Left hindlimb (tissue), 1 donor: ENCODE data around the gene KRR1.

Experiments
- DNase-seq: peaks from one replicate; pipeline ENCODE4 v3.0.0-alpha.2; 2018

Gene KRR1

DNA sequence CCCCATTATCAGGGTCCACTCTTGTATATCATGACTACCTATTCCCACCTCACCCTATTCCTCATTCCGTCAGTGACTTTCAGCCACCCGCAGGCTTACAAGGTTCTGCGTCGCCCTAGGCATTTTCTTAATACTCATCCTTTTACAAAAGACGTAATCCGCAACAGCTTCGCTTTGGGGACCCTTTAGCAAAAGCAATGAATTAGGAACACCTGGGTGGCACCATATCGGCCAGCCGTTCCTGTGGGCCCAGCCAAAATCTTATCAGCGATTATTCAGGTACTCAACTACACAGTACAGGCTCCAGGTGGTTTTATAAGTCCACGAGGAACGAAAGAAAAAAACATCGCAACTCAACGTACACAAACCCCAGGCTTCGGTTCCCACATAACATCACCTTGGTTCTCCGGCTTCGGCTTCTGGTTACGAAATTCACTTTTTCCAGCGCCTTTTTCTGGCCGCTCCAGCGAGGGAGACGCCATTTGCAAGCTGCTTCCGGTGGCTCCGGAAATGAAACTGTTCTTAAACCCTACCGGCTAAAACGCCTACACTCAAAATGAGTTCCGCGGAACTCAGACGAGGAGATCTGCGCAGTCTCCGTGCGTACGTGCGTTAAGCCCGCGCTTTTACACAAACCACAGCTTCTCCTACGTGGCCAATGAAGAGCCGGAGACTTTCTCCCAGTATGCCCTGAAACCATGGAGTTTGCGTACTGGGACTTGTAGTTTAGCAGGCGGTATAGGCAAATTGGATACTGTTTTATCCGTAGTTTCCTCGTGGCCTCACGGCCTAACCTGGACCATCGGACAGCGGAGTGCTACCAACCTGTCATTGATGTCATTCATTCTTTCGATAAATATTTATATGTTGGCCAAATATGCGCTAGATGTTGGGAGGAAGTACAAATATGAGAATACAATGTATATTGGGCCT is at the start of gene KRR1:
KRR1 (minus strand) TSS at position 494 of the 933 bp plus-strand sequence; CDS start at position 482, 12 bp downstream.
- peak; percentile 95 for DNase-seq

GRCh38 chr12:75560167-75560566 is 48.8 kb upstream of the KRR1 start:
- no peak for DNase-seq

GRCh38 chr12:75558287-75558686 is 46.9 kb upstream of the KRR1 start:
- no peak for DNase-seq

- DNase-seq: no peak
These were observed 45.0 kb upstream of the KRR1 start for GRCh38 chr12:75556311-75556899.

GRCh38 chr12:75554556-75554880 is 43.1 kb upstream of the KRR1 start:
- no peak for DNase-seq

DNA sequence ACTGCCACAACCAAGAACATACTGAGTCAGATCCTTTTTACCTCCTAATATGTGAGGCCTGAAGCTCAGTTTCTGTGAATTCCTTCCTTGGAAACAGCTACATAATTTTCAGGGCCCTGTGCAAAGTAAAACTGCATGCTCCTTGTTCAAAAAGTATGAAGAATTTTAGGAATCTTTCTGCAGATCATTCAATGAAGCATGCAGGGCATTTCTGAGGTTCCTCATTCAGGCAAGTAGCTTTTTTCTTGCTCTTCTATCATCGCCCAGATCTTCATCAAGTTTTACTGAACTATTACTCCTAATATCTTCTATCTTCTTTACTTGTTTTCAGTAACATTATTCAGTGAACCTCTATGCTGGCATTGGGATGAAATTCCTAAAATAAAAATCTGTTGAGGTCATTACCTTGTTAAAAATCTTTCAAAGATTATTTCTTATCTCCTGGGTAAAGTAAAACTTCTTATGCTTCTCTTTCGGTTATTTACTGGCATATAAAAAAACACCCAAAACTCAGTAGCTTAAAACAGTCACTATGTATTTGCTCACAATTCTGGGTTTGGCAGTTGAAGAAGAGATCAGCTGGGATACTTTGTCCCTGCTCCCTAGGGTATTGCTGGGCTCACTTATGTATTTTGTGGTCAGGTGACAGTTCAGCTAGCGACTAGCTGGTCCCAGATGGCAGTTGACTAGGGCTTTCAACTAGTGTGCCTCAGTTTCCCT is 42.6 kb upstream of the KRR1 start:
- DNase-seq: no peak

DNA sequence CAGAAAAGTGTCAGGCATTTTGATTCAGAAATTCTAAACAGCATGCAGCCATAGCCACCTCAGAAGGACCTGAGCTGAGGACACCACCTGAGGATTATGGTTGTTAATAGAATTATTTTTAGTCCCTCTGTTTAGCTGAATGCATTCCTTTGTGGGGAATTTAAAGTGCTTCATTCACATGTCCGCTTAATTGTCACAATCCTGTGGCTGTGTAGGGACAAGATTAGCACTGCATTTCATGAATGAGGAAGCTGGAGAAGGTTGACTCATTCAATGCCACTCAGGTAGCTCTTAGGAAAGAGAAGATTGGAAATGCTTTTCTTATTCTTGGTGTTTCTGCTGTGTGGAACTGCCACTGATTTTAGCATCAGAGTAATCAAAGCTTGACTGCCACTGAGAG is 42.0 kb upstream of the KRR1 start:
- no peak for DNase-seq

- no peak for DNase-seq
These were observed 40.1 kb upstream of the KRR1 start for GRCh38 chr12:75551477-75551876.

DNA sequence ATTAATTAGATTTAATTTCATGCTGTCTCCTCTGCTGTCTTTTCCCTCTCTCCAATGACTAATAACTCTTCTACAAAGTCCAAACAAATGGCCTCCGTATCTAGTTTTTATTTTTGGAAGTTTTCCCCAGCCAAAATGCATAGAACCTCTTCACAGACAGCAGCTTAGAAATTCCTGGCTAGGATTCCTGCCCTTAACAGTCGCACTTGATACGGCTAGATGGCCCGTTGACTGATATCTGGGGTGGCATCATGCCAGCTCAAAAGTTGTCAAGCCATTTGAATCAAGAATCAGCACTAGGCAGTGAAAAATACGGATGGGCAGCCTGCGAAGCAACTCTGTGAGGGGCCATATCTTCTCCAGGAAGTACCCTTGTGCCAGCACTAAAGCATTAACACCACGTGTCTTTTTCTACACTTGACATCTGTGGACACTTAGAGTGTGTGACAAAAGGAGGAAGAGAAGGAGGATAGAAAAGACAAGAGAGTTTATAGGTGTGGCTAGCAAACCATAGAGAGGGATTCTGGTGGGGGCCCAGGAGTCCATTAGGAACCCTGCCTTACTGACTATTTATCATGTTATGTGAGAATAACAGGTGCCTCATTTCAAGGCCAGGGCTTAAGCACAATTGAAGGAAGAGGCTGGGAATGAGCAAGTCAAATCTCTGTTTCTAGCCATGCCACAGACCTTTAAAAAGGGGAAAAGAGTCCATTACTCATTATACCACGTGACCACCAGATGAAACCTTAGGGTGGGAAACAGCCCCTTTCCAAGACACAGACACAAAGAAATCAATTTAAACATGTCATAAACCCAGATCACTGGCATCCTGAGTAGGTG is 39.2 kb upstream of the KRR1 start:
- no peak for DNase-seq

DNA sequence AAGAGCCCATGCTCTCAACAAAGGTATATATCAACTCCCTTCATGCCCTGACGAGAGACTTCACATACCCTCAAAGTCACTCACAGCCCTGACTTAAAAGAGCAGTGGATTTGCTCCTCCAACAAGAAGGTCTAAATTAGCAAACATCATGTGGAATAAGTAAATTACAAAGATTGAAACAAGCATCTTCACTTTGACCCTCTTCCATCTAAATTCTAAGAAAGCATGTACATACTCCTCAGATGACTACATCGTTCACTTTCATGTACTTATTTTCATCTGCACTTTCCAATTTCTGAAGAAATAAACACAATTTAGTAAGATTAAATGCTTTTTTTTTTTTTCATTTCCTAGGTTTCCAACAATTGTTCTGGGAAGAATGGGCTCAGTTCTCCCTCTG is 38.6 kb upstream of the KRR1 start:
- DNase-seq: no peak

DNA sequence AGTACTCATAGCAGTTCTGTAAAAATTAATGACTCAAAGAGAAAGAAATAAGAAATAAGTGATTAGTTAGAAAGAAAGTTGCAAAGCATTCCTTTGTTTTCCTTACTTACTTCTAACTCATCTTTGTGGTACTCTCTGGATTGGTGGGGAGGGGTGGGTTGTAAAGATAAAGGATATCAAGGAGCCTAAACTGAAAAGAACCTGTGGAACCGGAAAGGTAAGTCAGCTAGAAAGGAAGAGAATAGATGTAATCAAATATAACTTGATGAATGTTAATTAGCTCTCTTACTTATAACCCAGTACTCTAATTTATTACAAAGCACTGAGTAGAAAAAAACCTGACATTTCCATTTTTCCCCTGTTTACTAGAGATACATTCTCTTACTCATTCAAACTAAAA is 37.5 kb upstream of the KRR1 start:
- no peak for DNase-seq

DNA sequence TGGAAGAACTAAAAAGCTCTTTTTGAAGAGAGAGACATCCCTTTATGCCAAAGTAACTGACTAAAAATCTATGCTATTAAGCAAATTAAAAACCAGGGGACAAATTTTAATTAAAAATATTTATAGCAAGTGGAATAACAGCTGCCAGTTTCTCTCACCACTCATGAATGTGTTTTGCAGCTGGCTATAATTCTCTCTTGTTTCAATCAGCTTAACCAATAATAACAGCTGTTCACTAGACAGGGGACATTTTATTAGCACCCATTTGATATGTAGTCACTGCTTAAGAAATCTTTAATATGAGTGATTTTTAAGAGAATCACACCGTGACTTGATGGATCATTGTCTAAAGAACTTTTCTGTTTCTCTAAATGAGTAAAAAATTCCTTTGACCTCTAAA is 34.2 kb upstream of the KRR1 start:
- no peak for DNase-seq

DNA sequence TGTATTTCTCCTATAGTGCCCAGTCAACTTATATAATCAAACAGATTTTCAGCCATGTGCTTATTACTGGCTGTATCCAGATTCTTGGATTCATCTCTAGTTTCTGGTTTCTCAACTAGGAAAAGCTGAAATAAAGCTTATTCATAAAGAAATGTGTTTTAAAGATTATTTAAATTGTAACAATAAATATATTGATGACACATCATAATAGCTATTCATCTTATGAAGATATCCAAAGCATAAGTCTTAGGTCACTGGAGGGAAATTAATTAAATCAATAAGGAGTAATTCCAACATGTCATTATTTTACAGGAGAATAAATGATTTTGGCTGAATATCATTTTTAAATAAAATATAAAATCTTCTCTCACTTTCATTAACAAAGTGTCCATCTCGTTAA is 32.1 kb upstream of the KRR1 start:
- DNase-seq: no peak

- no peak for DNase-seq
These were observed 31.5 kb upstream of the KRR1 start for GRCh38 chr12:75542942-75543341.

- no peak for DNase-seq
These were observed 28.5 kb upstream of the KRR1 start for GRCh38 chr12:75539889-75540288.

DNA sequence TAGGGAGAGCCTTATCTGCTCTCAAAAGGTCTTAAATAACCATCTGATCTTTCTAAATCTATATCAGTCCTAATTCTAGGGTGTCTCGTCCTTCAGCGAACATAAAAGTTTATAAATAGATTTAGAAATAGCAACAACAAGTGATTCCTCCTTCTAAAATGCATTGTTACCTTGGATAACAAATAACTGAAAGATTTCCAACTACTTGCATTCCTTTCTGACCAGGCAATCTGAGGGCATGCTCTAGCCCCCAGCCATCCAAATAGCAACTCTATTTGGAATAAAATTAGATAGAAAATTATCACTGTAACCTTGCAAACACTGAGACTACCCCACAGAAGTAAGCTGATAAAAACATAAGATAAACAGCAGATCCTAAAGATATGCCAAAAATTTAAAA is 21.8 kb upstream of the KRR1 start:
- no peak for DNase-seq

DNA sequence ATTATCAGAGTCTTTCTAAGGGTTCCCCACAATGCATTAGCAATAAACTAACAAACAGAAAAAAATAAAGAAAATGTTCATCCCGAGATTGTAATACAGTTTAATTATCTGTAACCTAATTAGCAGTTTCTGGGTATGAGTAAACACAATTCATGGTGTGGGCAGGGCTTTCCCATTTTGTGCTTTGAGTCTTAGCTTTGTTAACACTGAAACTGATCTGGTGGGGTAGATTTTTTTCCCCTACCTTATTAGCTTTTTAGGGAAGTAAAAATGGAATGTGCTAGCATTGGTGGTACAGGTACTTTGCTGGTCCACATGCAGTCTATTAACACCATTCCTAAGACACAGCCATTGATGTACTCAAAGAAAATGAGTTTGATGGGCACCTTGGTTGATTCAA is 18.4 kb upstream of the KRR1 start:
- no peak for DNase-seq

DNA sequence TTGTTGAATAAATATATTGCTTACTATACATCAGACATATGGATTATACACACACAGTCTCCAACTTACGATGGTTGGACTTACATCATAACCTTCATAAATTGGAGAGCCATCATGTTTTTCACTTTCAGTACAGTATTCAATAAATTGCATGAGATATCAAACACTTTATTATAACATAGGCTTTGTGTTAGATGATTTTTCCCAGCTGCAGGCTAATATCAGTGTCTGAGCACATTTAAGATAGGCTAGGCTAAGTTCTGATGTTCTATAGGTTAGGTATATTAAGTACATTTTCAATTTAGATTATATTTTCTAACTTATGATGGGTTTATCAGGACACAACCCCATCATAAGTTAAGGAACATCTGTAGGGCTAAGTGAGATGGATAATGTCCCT is 17.9 kb upstream of the KRR1 start:
- no peak for DNase-seq

DNA sequence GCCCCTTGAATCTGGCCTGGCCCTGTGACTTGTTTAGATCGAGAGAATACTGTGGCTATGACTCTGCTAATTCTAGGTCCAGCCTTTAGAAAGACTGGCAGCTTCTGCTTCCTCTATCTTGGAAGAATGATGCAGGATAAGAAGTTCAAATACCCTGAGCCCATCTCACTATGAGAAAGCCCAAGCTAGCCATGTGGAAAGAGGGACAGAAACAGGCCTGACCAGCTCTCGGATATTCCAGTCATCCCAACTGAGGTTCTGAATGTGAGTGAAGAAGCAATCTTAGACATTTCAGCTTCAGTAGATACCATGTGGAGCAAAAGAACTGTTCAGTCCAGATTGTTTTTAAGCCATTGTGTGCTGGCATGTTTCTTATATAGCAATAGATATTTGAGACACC is 17.3 kb upstream of the KRR1 start:
- no peak for DNase-seq

GRCh38 chr12:75528272-75528671 is 16.9 kb upstream of the KRR1 start:
- no peak for DNase-seq

GRCh38 chr12:75526655-75527511 is 15.5 kb upstream of the KRR1 start:
- no peak for DNase-seq

DNA sequence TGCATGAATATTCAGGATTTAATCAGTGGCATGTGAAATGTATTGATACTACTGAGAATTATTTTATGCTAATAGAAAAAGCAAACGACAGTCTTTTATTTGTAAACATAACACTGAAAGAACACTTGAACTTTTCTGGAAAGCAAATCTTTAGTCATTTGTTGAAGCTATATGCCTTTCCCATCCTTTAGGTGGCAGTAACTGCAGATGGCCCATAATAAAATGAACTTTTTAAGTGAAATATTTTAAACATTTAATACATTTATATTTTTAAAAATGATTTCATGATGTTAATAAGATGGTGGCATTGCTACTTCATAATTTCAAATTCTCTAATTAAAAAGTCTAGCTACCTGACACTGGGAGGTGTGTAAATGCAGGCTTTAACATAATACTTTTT is 13.9 kb upstream of the KRR1 start:
- no peak for DNase-seq
